ENCODE measurements around the gene INPP5E. TPM values are rescaled to one million over a fixed set of nuclear protein-coding genes. Genes with fewer than 3 reads are reported as not detected.

INPP5E gene
- total RNA-seq, 4 donors from 2014 or later = 6.7 to 19.7 (median 11.2) TPM

DNA sequence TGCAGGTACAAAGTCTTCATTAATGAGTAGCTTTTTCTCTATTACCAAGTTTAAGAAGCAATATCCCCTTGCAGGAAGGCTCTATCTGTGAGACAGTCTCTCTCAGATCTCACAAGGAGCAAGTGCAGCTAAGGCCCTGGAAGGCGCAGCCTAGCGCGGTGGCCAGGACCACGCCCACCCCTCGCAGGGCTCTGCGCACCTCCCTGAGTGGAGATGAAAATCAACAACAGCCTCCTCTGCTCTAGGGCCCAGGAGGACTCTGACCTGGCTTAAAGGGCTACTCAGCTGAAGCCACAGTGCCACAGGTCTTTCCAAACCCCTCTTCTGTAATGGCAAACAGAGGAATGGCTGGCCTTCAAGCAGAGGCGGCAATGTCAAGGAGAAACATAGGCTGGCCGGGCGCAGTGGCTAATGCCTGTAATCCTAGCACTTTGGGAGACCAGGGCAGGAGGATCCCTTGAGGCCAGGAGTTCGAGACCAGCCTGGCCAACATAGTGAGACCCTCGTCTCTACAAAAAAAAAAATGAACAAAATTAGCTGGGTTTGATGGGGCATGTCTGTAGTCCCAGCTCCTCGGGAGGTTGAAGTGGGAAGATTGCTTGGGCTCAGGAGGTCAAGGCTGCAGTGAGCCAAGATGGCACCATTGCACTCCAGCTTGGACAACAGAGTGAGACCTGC, 31.3 kb upstream of the INPP5E start:
- Histone ChIP-seq H3K9me3 (no peaks in the 10 kb centered on the region), H3K36me3 (no peaks in the 10 kb centered on the region), H3K27me3 (no peaks in the 10 kb centered on the region), H3K4me3 (no peak overlapping the region), H3K27ac (no peak overlapping the region), H3K4me1 (no peaks in the 10 kb centered on the region)
- no peak for DNase-seq
- no peak for TF ChIP-seq POLR2A (IDR thresholded peaks at IDR 0.05)
- TF ChIP-seq, protein P1, sequence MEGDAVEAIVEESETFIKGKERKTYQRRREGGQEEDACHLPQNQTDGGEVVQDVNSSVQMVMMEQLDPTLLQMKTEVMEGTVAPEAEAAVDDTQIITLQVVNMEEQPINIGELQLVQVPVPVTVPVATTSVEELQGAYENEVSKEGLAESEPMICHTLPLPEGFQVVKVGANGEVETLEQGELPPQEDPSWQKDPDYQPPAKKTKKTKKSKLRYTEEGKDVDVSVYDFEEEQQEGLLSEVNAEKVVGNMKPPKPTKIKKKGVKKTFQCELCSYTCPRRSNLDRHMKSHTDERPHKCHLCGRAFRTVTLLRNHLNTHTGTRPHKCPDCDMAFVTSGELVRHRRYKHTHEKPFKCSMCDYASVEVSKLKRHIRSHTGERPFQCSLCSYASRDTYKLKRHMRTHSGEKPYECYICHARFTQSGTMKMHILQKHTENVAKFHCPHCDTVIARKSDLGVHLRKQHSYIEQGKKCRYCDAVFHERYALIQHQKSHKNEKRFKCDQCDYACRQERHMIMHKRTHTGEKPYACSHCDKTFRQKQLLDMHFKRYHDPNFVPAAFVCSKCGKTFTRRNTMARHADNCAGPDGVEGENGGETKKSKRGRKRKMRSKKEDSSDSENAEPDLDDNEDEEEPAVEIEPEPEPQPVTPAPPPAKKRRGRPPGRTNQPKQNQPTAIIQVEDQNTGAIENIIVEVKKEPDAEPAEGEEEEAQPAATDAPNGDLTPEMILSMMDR (IDR thresholded peaks at IDR 0.05) = no peak
- intact Hi-C loops (cut with DNase I; ENCODE audit: low total_unique reads) = no loop called here

- intact Hi-C loops (cut with DNase I; ENCODE audit: low total_unique reads) = no loop called here
- no peak for DNase-seq
These were observed 30.7 kb upstream of the INPP5E start for GRCh38 chr9:136470356-136470755.

DNA sequence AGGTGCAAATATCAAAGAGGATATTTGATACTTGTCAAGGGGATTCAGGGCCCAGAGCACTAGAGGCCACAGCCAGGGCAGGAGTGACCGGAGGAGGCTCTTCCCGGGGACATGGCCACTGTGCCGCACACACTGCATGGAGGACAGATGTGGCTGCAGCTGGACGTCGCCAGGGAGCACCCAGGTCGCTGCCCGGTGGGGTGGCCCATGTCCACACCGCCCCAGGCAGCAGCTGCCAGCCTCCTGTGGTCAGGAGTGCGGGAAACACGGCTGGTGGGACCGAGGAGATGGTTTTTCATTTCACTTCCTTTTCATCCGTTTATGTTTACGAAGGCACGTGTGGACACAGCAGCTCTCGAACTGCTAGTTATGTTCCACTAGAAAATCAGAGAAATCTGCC, 28.1 kb upstream of the INPP5E start:
- no peak for DNase-seq
- H3K36me3 ChIP-seq = no peaks in the 10 kb centered on the region
- H3K4me1 ChIP-seq = no peaks in the 10 kb centered on the region
- TF ChIP-seq, protein P1 (IDR thresholded peaks at IDR 0.05) = no peak
- no peak for TF ChIP-seq POLR2A (IDR thresholded peaks at IDR 0.05)
- no peak overlapping the region for H3K27ac ChIP-seq
- H3K4me3 ChIP-seq = no peak overlapping the region
- no peaks in the 10 kb centered on the region for H3K9me3 ChIP-seq
- intact Hi-C loops (cut with DNase I; ENCODE audit: low total_unique reads) = no loop called here
- no peaks in the 10 kb centered on the region for H3K27me3 ChIP-seq

More at GRCh38 chr9:136470356-136470755, 30.7 kb upstream of the INPP5E start:
- Histone ChIP-seq H3K27me3 (no peaks in the 10 kb centered on the region), H3K4me1 (no peaks in the 10 kb centered on the region), H3K9me3 (no peaks in the 10 kb centered on the region), H3K27ac (no peak overlapping the region), H3K36me3 (no peaks in the 10 kb centered on the region), H3K4me3 (no peak overlapping the region)
- no peak for TF ChIP-seq POLR2A (IDR thresholded peaks at IDR 0.05)
- TF ChIP-seq, protein P1 (IDR thresholded peaks at IDR 0.05) = no peak

DNA sequence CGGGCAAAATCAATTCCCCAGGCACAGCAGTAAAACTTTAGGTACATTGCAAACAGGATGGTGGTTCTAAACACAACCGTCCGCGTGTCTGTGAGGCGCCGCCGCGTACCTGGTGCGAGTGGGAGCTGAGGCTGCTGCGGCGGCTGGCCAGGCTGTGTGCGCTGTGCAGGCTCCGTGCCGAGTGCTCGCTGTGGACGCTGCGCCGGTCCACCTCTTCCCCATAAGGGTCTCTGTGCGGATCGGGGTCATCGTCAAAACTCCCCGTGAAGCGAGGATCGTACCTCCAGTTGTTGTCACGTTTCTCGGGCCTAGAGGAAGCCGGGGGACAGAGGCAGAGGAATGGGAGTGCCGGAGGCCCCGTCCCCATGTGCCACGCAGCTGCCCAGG, 26.5 kb upstream of the INPP5E start:
- H3K27ac ChIP-seq = no peak overlapping the region
- TF ChIP-seq POLR2A (IDR thresholded peaks at IDR 0.05) = no peak
- TF ChIP-seq, protein P1 (IDR thresholded peaks at IDR 0.05) = no peak
- no peak overlapping the region for H3K4me3 ChIP-seq
- H3K27me3 ChIP-seq = no peaks in the 10 kb centered on the region
- no peak for DNase-seq
- H3K4me1 ChIP-seq = no peaks in the 10 kb centered on the region
- no peaks in the 10 kb centered on the region for H3K36me3 ChIP-seq
- H3K9me3 ChIP-seq = no peaks in the 10 kb centered on the region
- intact Hi-C loops (cut with DNase I; ENCODE audit: low total_unique reads) = no loop called here

DNA sequence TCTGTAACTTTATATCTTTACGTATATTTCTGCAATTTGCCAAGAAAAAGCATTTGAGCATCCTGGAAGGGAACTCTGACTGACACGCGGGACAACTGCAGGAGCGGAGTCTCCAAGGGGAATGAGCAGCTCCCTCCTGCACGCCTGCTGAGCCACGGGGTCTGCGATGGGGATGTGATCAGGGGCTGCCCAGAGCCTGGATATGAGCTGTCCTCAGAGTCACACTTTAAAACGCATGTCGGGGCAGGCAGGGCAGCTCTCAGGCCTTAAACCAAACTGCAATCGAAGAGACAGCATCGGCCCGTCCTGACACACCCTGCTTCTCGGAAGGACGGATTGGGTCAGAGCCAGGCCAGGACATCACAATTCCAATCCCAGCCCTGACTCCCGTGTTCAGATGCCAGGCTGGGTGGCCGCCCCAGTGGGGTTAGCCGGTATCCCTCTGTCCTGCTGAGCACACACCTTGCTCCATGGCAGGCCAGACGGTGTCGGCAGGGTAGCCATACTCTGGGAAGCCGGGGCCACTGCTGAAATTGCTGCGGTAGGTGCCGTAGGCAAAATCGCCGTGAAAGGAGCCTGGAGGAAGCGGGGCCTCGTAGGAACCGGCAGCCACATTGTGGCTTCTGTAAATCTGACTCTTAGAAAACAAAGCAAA, 26.0 kb upstream of the INPP5E start:
- Histone ChIP-seq H3K4me1 (no peaks in the 10 kb centered on the region), H3K9me3 (no peaks in the 10 kb centered on the region), H3K27ac (no peak overlapping the region), H3K27me3 (no peaks in the 10 kb centered on the region), H3K36me3 (no peaks in the 10 kb centered on the region), H3K4me3 (no peak overlapping the region)
- DNase-seq = no peak
- TF ChIP-seq POLR2A (IDR thresholded peaks at IDR 0.05) = no peak
- TF ChIP-seq, protein P1 (IDR thresholded peaks at IDR 0.05) = no peak
- intact Hi-C loops (cut with DNase I; ENCODE audit: low total_unique reads) = no loop called here

Data from uterus (tissue), 4 donors.